PFSK-1 (cell line): ENCODE measurements around the gene MUC5AC.

Experiments used
- FOXP2 ChIP-seq: optimal IDR thresholded peaks from 2 replicates; pipeline ENCODE3; 2011; ENCODE audit warnings: borderline replicate concordance, control low read depth, inconsistent platforms; ENCODE audit not compliant: insufficient read depth; ENCODE audit errors: extremely low read length, extremely low read depth
- POLR2AphosphoS5 ChIP-seq: IDR thresholded peaks from 2 replicates; pipeline ENCODE4 v1.6.1; 2012; ENCODE audit warnings: low read depth, mild to moderate bottlenecking, control low read depth, low read length, moderate library complexity
- SIN3A ChIP-seq: IDR thresholded peaks from 2 replicates; pipeline ENCODE4 v1.6.1; 2012; ENCODE audit warnings: mild to moderate bottlenecking, low read length, moderate library complexity, borderline replicate concordance; ENCODE audit not compliant: insufficient read depth
- TAF1 ChIP-seq: IDR thresholded peaks from 2 replicates; pipeline ENCODE4 v1.6.1; 2012; ENCODE audit warnings: low read length, control low read depth, borderline replicate concordance; ENCODE audit not compliant: insufficient read depth
- TF ChIP-seq, protein P1 (sequence below), 2 experiments: IDR thresholded peaks; 2 replicates each; pipeline versions ENCODE4 v1.6.1 to v1.8.0; 2011 to 2012; ENCODE audit warnings: low read depth in 2 of 2, low read length in 2 of 2, control low read depth in 1 of 2, inconsistent platforms in 1 of 2, mild to moderate bottlenecking in 1 of 2, moderate library complexity in 1 of 2; ENCODE audit not compliant: insufficient read depth in 1 of 2

Gene MUC5AC

DNA sequence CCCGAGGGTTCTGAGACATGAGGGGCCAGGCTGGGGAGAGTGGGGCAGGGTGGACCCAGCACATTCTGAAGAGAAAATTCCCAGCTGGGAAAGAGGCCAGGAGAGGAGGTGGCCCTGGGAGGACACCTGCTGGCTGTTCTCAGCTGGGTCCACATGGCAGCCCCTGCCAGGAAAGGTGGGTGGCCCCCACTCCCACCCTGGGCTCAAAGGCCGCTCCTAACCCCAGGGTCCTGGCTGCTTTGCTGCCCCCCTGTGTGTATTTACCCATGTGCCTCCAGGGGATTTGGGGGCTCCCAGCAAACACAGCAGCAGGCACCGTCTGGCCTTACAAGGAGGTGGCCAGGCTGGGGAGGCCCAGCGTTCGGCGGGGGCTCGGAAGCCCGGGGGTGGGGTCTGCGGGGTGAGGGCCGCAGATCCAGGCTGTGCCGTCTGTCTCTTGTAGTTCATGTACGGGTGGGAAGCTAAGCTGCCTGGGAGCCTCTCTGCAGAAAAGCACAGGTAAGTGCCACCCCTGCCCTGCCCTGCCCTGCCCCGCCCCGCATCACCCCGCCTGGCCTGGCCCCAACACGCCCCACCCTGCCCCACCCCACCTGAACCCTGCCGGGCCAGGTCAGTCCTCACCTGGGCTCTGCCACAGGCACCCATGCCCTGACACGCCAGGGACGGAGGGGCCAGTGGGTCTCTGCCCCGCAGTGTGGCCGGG, 75.7 kb downstream of the MUC5AC start:
- TF ChIP-seq POLR2AphosphoS5 (no peak), TAF1 (no peak), SIN3A (no peak), FOXP2 (no peak)
- TF ChIP-seq, protein P1, sequence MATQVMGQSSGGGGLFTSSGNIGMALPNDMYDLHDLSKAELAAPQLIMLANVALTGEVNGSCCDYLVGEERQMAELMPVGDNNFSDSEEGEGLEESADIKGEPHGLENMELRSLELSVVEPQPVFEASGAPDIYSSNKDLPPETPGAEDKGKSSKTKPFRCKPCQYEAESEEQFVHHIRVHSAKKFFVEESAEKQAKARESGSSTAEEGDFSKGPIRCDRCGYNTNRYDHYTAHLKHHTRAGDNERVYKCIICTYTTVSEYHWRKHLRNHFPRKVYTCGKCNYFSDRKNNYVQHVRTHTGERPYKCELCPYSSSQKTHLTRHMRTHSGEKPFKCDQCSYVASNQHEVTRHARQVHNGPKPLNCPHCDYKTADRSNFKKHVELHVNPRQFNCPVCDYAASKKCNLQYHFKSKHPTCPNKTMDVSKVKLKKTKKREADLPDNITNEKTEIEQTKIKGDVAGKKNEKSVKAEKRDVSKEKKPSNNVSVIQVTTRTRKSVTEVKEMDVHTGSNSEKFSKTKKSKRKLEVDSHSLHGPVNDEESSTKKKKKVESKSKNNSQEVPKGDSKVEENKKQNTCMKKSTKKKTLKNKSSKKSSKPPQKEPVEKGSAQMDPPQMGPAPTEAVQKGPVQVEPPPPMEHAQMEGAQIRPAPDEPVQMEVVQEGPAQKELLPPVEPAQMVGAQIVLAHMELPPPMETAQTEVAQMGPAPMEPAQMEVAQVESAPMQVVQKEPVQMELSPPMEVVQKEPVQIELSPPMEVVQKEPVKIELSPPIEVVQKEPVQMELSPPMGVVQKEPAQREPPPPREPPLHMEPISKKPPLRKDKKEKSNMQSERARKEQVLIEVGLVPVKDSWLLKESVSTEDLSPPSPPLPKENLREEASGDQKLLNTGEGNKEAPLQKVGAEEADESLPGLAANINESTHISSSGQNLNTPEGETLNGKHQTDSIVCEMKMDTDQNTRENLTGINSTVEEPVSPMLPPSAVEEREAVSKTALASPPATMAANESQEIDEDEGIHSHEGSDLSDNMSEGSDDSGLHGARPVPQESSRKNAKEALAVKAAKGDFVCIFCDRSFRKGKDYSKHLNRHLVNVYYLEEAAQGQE (IDR thresholded peaks at IDR 0.05; ENCODE audit: insufficient read depth in 1 of 2, low read depth in 2 of 2, low read length in 2 of 2), result no peak

DNA sequence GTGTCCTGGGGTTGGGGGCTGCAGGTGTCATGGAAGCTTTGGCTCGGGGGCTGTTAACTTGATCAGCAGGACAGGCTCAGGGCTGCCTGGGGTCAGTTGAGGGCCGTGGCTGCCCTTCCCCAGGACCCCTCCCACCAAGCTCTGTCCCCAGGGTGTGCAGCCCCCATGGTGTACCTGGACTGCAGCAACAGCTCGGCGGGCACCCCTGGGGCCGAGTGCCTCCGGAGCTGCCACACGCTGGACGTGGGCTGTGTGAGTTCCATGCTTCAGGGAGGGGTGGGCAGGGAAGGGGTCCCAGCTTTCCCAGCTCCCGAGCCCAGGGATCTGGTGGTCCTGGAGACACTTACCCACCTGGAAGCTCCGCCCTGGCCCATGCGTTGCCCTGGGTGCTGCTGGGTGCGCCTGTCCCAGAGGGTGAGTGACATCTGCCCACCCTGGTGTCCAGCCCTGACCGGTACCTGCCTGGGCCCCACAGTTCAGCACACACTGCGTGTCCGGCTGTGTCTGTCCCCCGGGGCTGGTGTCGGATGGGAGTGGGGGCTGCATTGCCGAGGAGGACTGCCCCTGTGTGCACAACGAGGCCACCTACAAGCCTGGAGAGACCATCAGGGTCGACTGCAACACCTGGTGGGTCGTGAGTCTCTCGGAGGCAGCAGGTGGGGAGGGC, 76.4 kb downstream of the MUC5AC start:
- TF ChIP-seq SIN3A (no peak), FOXP2 (no peak), POLR2AphosphoS5 (no peak), TAF1 (no peak)
- TF ChIP-seq, protein P1 (IDR thresholded peaks at IDR 0.05; ENCODE audit: insufficient read depth in 1 of 2, low read depth in 2 of 2, low read length in 2 of 2), result no peak

DNA sequence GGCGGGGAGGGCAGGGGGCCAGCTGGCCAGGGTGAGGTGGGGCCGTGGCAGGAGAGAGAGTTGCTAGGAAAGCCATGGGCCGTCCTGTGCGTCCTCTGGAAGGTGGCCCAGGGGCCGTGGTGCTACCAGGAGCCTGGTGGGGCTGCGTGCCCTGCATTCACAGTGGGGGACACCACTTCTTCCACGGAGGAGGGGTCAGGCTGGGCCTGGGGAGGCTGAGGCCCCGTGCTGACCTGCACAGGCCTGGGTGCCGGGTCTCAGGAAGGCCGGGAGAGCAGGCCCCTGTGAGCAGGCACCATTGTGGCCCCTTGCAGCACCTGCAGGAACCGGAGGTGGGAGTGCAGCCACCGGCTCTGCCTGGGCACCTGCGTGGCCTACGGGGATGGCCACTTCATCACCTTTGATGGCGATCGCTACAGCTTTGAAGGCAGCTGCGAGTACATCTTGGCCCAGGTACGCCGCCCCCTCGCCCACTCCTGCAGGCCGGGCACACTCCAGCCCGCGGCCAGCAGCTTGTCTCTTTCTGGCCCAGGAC, 77.1 kb downstream of the MUC5AC start:
- TF ChIP-seq, protein P1 (IDR thresholded peaks at IDR 0.05; ENCODE audit: insufficient read depth in 1 of 2, low read depth in 2 of 2, low read length in 2 of 2), result no peak
- TF ChIP-seq FOXP2, result no peak
- no peak for TF ChIP-seq SIN3A
- TF ChIP-seq TAF1, result no peak
- no peak for TF ChIP-seq POLR2AphosphoS5

DNA sequence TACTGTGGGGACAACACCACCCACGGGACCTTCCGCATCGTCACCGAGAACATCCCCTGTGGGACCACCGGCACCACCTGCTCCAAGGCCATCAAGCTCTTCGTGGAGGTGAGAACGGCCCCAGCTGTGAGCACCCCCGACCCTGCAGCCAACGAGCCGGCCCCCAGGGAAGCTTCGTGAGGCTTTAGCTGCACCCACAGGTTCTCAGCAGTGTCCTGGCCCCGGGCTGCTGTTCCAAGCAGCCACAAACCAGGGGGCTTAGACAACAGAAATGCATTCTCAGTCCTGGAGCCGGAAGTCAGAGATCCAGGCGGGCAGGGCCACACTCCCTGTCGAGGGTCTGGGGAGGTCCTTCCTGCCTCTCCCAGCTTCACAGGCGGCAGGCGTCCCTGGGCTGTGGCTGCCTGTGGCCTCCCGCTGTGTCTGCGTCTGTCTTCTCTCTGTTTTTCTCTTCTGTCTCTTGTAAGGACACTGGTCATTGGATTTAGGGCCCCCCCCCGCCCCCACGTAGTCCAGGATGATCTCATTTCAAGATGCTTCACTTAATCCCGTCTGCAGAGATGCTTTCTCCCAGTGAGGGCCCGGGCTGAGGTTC, 77.7 kb downstream of the MUC5AC start:
- TF ChIP-seq SIN3A, result no peak
- TF ChIP-seq POLR2AphosphoS5, result no peak
- no peak for TF ChIP-seq TAF1
- TF ChIP-seq FOXP2, result no peak
- TF ChIP-seq, protein P1 (IDR thresholded peaks at IDR 0.05; ENCODE audit: insufficient read depth in 1 of 2, low read depth in 2 of 2, low read length in 2 of 2), result no peak
